NCI-H748 treated with DMSO at 0.1 percent for 48 hours (cell line): ENCODE measurements around the gene CCDC57.

Experiments
- DNase-seq: peaks from one replicate; lab custom pipeline; 2025; lab: John Stamatoyannopoulos, UW

CCDC57 gene

GRCh38 chr17:82246365-82247181, 33.9 kb upstream of the CCDC57 start:
- no peak for DNase-seq

- no peak for DNase-seq
Observed at GRCh38 chr17:82246040-82246364, 33.4 kb upstream of the CCDC57 start.

GRCh38 chr17:82245134-82246039, 32.7 kb upstream of the CCDC57 start:
- DNase-seq = no peak

- no peak for DNase-seq
Observed at GRCh38 chr17:82244413-82245133, 31.9 kb upstream of the CCDC57 start.

GRCh38 chr17:82243648-82244412, 31.2 kb upstream of the CCDC57 start:
- DNase-seq = no peak

- DNase-seq = no peak
Observed at GRCh38 chr17:82242977-82243647, 30.5 kb upstream of the CCDC57 start.

GRCh38 chr17:82242698-82242976, 30.0 kb upstream of the CCDC57 start:
- no peak for DNase-seq

- no peak for DNase-seq
Observed at GRCh38 chr17:82241926-82242697, 29.5 kb upstream of the CCDC57 start.

GRCh38 chr17:82241183-82241925, 28.7 kb upstream of the CCDC57 start:
- DNase-seq = no peak

- DNase-seq = no peak
Observed at GRCh38 chr17:82240506-82241182, 28.0 kb upstream of the CCDC57 start.

- DNase-seq = no peak
Observed at GRCh38 chr17:82239926-82240505, 27.4 kb upstream of the CCDC57 start.

- no peak for DNase-seq
Observed at GRCh38 chr17:82239401-82239925, 26.8 kb upstream of the CCDC57 start.

- DNase-seq = no peak
Observed at GRCh38 chr17:82238472-82239201, 26.0 kb upstream of the CCDC57 start.

GRCh38 chr17:82237746-82238471, 25.3 kb upstream of the CCDC57 start:
- DNase-seq = no peak

GRCh38 chr17:82237083-82237745, 24.6 kb upstream of the CCDC57 start:
- DNase-seq = no peak

GRCh38 chr17:82236142-82236971, 23.7 kb upstream of the CCDC57 start:
- no peak for DNase-seq
